GM12873 (cell line): ENCODE results near the gene TTLL11.

Source experiments
- TF ChIP-seq, protein P1 (sequence below): IDR thresholded peaks from 2 replicates; pipeline ENCODE4 v1.5.1; 2012; ENCODE audit warnings: low read depth, mild to moderate bottlenecking, moderate library complexity, low read length, control low read depth; ENCODE audit not compliant: insufficient read depth; ENCODE audit errors: missing control alignments

Gene TTLL11

DNA sequence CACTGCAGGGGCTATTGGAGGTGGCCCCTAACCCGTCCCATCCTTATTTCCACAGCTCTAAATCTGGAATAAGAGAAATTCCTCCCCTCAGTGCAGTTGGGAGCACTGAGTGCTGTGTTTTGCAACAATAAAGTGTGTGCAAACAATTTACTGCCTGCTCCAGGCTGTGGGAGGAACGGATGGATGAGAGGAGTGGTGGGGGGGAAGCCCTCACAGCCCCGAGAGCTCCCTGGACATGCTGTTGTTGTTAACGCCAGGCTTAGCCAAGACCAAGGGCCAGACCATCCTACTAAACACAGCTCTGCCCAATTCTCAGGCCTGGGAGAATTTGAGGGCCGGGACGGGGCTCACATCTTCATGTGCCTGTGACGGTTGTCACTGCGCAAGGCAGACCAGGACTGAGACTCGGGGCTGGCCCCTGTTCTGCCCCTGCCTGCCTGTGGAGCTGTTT, 241.4 kb downstream of the TTLL11 start:
- TF ChIP-seq, protein P1, sequence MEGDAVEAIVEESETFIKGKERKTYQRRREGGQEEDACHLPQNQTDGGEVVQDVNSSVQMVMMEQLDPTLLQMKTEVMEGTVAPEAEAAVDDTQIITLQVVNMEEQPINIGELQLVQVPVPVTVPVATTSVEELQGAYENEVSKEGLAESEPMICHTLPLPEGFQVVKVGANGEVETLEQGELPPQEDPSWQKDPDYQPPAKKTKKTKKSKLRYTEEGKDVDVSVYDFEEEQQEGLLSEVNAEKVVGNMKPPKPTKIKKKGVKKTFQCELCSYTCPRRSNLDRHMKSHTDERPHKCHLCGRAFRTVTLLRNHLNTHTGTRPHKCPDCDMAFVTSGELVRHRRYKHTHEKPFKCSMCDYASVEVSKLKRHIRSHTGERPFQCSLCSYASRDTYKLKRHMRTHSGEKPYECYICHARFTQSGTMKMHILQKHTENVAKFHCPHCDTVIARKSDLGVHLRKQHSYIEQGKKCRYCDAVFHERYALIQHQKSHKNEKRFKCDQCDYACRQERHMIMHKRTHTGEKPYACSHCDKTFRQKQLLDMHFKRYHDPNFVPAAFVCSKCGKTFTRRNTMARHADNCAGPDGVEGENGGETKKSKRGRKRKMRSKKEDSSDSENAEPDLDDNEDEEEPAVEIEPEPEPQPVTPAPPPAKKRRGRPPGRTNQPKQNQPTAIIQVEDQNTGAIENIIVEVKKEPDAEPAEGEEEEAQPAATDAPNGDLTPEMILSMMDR, result no peak

DNA sequence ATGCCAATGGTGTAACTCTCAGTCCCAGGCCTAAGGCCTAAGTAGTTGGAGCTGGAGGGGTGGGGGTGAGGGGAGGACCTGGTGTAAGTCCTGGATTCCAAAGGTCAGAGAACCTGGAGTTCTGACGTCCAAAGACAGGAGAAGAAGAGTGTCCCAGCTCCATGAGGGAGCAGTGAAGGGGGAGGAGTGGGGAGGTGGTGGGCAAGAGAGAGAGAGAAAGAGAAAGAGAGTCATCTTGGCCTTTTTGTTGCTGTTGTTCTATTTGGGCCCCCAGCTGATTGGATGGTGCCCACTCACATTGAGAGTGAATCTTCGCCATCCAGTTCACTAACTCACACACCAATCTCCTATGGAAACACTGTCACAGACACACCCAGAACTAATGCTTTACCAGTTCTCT, 242.7 kb downstream of the TTLL11 start:
- TF ChIP-seq, protein P1, result no peak

DNA sequence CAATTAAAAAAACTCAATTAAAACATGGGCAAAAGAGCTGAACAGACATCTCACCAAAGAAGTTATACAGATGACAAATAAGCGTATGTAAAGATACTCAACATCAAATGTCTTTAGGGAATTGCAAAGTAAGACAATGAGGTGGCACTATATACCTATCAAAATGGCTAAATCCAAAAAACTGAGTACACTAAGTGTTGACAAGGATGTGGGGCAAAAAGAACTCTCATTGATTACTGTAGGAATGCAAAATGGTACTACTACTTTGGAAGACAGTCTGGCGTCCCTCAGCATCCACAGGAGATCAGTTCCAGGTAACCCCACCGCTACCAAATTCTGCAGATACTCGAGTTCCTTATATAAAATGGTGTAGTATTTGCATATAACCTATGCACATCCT, 243.6 kb downstream of the TTLL11 start:
- TF ChIP-seq, protein P1, result no peak

DNA sequence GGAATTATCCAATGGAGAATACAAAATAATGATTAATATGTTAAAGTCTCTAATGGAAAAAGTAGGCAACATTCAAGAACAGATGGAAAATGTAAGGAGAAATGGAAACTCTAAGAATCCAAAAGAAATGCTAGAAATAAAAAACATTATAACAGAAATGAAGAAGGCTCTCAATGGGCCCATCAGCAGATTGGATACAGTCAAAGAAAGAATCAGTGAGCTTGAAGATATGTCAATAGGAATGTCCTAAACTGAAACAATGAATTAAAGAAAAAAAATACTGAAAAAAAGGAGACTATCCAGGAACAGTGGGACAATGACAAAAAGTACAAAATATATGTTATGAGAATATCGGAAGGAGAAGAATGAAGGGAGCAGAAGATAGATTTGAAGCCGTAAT, 248.5 kb downstream of the TTLL11 start:
- TF ChIP-seq, protein P1, result no peak

DNA sequence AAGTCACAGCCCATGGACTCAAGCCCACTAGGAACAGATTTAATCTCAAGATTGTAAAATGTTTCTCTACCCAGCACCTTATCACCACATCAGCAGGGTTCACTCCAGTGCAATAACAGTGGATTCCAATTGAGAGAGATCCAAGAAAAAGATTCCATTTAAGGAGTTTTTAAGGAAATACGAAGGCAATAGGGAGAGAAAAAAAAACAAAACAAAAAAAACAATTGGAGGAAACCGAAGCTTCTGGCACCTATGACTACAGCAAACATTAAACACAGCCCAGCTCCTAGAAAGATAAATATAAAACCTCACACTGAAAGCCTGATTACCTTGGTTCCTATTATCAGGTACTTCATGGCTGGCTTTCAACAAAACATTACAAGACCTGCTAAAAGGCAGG, 249.0 kb downstream of the TTLL11 start:
- TF ChIP-seq, protein P1, result no peak

DNA sequence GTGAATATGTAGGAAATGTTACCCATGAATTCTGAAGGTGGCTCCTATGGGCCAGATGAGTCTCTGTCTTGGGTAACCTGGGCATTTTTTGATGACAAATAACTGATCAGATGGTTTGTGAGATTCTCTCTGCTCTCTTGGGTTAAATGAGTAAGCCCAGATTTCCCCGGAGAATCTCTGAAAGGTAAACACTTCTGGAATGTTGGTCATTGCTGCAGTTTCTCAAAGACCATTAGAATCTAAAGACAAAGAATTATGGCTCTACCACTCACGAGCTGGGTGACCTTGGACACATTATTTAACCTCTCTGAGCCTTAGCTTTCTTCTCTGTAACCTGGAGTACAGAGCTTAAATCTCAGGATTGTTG, 250.5 kb downstream of the TTLL11 start:
- TF ChIP-seq, protein P1, result no peak

DNA sequence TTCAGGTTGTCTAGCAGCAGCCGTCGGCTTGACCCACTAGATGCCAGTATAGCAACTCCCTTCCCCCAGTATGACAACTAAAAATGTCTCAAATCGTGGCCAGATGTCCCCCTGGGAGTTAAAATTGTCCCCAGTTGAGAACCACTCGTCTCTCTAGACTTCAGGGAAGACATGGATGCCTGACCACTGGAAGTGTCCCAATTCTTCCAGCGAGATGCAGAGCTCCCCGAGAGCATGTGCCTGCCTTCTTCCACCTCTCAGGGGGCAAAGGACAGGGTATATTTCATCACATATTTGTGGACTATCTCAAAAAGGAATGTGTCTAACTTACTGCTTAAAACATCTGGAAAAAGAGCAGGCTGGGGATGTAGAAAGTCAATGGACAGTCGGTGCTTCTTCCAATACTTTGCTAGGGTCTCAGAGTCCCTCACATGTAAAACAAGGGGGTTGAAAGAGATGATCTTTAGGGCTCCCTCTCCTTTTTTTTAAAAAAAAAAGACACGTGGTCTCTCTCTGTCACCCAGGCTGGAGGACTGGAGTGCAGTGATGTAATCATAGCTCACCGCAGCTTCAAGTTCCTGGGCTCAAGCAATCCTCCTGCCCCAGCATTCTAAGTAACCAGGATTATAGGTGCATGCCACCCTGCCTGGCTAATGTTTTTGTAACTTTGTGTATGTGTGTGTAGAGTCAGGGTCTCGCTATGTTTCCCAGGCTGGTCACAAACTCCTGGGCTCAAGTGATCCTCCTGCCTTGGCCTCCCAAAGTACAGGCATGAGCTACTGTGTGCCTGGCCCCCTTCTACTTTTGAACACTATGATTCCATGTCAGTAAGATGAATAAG, 251.1 kb downstream of the TTLL11 start:
- TF ChIP-seq, protein P1, result no peak
